SK-N-SH treated with all-trans-retinoic acid at 6 μM for 48 hours (cell line): ENCODE measurements around the gene RAB33B.

Experiments
- BACH2 ChIP-seq: fragments of 250-450 bp; sonication (Bioruptor Pico); IDR thresholded peaks from 2 replicates; pipeline ENCODE4 v1.9.0; 2021; ENCODE audit warnings: mild to moderate bottlenecking, borderline replicate concordance
- CREB5 ChIP-seq: fragments of 250-450 bp; sonication (Bioruptor Pico); IDR thresholded peaks from 2 replicates; pipeline ENCODE4 v1.5.1; 2020; ENCODE audit warnings: low read depth, mild to moderate bottlenecking, moderate library complexity
- CSDC2 ChIP-seq: fragments of 250-450 bp; sonication (Bioruptor Pico); IDR thresholded peaks from 2 replicates; pipeline ENCODE4 v1.5.0; 2020; ENCODE audit warnings: mild to moderate bottlenecking, moderate library complexity
- CSRNP3 ChIP-seq: fragments of 250-450 bp; sonication (Bioruptor Pico); IDR thresholded peaks from 2 replicates; pipeline ENCODE4 v1.5.1; 2021; ENCODE audit warnings: mild to moderate bottlenecking, moderate library complexity
- ESRRG ChIP-seq: fragments of 250-450 bp; sonication (Bioruptor Pico); IDR thresholded peaks from 2 replicates; pipeline ENCODE4 v1.6.1; 2021; ENCODE audit warnings: mild to moderate bottlenecking
- ZFP3 ChIP-seq: fragments of 250-450 bp; sonication (Bioruptor Pico); IDR thresholded peaks from 2 replicates; pipeline ENCODE4 v1.5.0; 2020; ENCODE audit warnings: mild to moderate bottlenecking, moderate library complexity
- ZFP30 ChIP-seq: fragments of 450-650 bp; formaldehyde crosslinking; IDR thresholded peaks from 2 replicates; pipeline ENCODE4 v1.5.0; 2022; ENCODE audit warnings: mild to moderate bottlenecking, moderate library complexity
- TF ChIP-seq, protein P1 (sequence below): fragments of 250-450 bp; sonication (Bioruptor Pico); IDR thresholded peaks from 2 replicates; pipeline ENCODE4 v1.8.0; 2020; ENCODE audit warnings: mild to moderate bottlenecking, moderate library complexity, borderline replicate concordance

DNA sequence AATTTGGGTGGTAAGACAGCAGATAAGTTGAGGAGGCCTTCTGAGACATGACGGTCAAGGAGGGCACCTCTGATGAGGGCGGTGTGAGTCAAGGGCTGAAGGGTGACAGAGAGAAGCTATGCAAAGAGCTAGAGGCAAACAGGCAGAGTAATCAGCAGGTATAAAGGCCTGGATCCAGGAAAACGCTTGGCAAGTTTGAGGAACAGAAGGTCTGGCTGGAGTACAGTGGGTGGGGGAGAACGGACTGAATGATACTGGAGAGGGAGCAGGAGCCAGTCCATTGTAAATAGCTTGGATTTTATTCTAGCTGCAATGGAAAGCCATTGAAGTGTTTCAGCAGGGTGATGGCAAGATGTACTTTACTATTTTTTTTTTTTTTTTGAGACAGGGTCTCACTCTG lies 39.3 kb downstream of the RAB33B start:
- no peak for TF ChIP-seq CREB5 (CRISPR knock-in tag)
- no peak for TF ChIP-seq ZFP30 (CRISPR knock-in tag)
- TF ChIP-seq, protein P1, sequence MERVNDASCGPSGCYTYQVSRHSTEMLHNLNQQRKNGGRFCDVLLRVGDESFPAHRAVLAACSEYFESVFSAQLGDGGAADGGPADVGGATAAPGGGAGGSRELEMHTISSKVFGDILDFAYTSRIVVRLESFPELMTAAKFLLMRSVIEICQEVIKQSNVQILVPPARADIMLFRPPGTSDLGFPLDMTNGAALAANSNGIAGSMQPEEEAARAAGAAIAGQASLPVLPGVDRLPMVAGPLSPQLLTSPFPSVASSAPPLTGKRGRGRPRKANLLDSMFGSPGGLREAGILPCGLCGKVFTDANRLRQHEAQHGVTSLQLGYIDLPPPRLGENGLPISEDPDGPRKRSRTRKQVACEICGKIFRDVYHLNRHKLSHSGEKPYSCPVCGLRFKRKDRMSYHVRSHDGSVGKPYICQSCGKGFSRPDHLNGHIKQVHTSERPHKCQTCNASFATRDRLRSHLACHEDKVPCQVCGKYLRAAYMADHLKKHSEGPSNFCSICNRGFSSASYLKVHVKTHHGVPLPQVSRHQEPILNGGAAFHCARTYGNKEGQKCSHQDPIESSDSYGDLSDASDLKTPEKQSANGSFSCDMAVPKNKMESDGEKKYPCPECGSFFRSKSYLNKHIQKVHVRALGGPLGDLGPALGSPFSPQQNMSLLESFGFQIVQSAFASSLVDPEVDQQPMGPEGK (CRISPR knock-in tag), result no peak
- no peak for TF ChIP-seq ZFP3 (CRISPR knock-in tag)
- TF ChIP-seq CSDC2 (CRISPR knock-in tag), result no peak
- no peak for TF ChIP-seq BACH2 (CRISPR knock-in tag)
- no peak for TF ChIP-seq CSRNP3 (CRISPR knock-in tag)
- no peak for TF ChIP-seq ESRRG (CRISPR knock-in tag)
